Urinary bladder (tissue), 4 donors: ENCODE measurements around the gene TTYH1. TPM values are rescaled to one million over a fixed set of nuclear protein-coding genes. Genes with fewer than 3 reads are reported as not detected.
"Not testable (repeated sequence)": the region's sequence is repeated elsewhere in the genome, so short reads cannot be mapped to it uniquely, and the experiment has no call there.

Source experiments
- DNase-seq: peaks from one replicate; pipeline ENCODE4 v3.0.0-alpha.2; 2015; ENCODE audit errors: extremely low spot score
- H3K27ac ChIP-seq: one replicate; pipeline ENCODE4 v1.5.1; 2013; ENCODE audit warnings: low read depth, mild to moderate bottlenecking, moderate library complexity
- H3K36me3 ChIP-seq: one replicate; pipeline ENCODE4 v1.6.1; 2013; ENCODE audit warnings: mild to moderate bottlenecking, moderate library complexity; ENCODE audit not compliant: insufficient read depth
- H3K4me1 ChIP-seq: one replicate; pipeline ENCODE4 v1.6.1; 2013; ENCODE audit warnings: mild to moderate bottlenecking, moderate library complexity; ENCODE audit not compliant: insufficient read depth
- H3K4me3 ChIP-seq: one replicate; pipeline ENCODE4 v1.5.1; 2013; ENCODE audit warnings: low read depth, low read length
- WGBS: extraction: QIAGEN DNeasy Blood & Tissue Kit; methylation state at CpG from one replicate; pipeline ENCODE4 v1.1.7; 2013; 5-methylcytosine and 5-hydroxymethylcytosine counted together
- polyA plus RNA-seq: library from polyadenylated mRNA; stranded (reverse); fragments of 200-250 nt; gene quantifications from one replicate; pipeline ENCODE4 v1.2.3, GENCODE V29; 2013
- total RNA-seq: library from RNA; depleted of rRNA; stranded (reverse); fragments of >200 nt; gene quantifications from one replicate; pipeline ENCODE4 v1.2.3, GENCODE V29; 2014
- donor health status: healthy with polysubstance abuse.
- donor health status: healthy.

TTYH1 gene
- total and polyA plus RNA-seq, 2 donors = 3.6 to 3.7 TPM

DNA sequence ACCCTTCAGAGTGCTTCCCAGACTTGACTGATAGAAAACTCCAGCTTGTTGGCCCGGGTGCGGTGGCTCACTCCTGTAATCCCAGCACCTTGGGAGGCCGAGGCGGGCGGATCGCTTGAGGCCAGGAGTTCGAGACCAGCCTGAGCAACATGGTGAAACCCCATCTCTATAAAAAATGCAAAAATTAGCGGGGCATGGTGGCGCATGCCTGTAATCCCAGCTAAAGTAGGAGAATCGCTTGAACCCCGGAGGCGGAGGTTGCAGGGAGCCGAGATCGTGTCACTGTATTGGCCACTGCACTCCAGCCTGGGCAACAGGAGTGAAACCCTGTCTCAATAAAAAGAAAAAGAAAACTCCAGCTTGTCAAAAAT is 50.8 kb downstream of the TTYH1 start:
- H3K27ac ChIP-seq, H3K4me1 ChIP-seq, H3K4me3 ChIP-seq, H3K36me3 ChIP-seq, DNase-seq: not testable (repeated sequence)
- WGBS = 93% methylated on average over 14 of the region's 14 CpGs

- Histone ChIP-seq H3K27ac (no peak overlapping the region), H3K4me1 (no peaks in the 10 kb centered on the region), H3K4me3 (no peak overlapping the region), H3K36me3 (no peaks in the 10 kb centered on the region)
- WGBS = 53% methylated on average over 8 of the region's 8 CpGs
- no peak for DNase-seq
Measured at GRCh38 chr19:54469496-54469934, 54.3 kb downstream of the TTYH1 start.

- no peak for DNase-seq
- H3K4me3 ChIP-seq = no peak overlapping the region
- 76% methylated on average over 10 of the region's 10 CpGs for WGBS
- H3K4me1 ChIP-seq = no peaks in the 10 kb centered on the region
- H3K36me3 ChIP-seq = no peaks in the 10 kb centered on the region
- no peak overlapping the region for H3K27ac ChIP-seq
Measured at GRCh38 chr19:54470276-54470887, 55.1 kb downstream of the TTYH1 start.

GRCh38 chr19:54470991-54471782 is 55.9 kb downstream of the TTYH1 start:
- H3K27ac ChIP-seq = peak overlapping the region; percentile 85
- DNase-seq = no peak
- 5% methylated on average over 60 of the region's 60 CpGs for WGBS
- no peaks in the 10 kb centered on the region for H3K36me3 ChIP-seq
- peak overlapping the region; percentile 53 for H3K4me3 ChIP-seq
- H3K4me1 ChIP-seq = no peaks in the 10 kb centered on the region

DNA sequence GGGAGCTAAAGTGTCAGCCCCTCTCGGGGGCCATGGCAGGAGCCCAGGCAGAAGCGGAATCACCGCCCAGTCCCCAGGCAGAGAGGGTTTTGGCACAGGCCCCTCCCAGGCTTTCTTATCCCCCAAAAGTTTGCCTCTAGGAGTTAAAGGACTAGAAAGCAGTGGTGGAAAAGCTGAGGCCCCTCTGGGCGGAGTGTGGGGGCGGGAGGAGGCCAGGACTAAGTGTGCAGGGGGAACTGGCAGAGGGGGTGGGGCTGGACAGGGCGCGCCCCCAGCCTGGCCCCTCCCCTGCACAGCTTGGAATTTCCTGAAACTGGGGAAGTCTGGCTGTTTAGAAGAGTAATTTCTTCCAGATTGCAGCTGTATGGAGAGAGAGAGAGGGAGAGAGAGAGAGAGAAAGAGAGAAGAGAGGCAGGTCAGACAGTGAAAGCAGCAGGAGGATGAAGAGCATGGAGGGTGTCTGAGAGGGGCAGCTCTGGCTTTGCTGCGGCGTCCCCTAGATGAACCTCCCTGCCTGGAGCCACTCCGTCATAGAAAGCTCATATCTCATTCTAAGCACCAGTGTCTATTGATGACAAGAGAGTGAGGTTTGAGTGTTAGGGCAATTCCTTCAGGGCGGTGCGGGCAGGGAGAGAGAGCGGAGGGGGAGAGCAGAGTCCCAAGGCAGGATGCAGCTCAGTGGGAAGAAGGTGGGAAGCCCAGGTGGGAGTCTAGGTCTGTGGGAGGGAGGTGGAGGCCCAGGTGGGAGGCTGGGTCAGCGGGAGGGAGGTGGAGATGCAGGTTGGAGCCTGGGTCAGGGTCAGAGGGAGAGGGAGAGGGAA is 58.0 kb downstream of the TTYH1 start, which contains the start of gene CDC42EP5:
CDC42EP5 (minus strand) TSS at position 226 of the 821 bp plus-strand sequence. CDS start 7,749 bp downstream, outside the sequence.
- Histone ChIP-seq H3K4me3 (peak within 1 kb of the TSS; percentile 50), H3K4me1 (no peaks in the 10 kb centered on the region), H3K27ac (peak within 1 kb of the TSS; percentile 88), H3K36me3 (no peaks in the 10 kb centered on the region)
- peak; percentile 92 for DNase-seq
- WGBS = 6% methylated on average over 14 of the region's 14 CpGs

GRCh38 chr19:54473892-54474372 is 58.7 kb downstream of the TTYH1 start:
- WGBS = 46% methylated on average over 6 of the region's 6 CpGs
- DNase-seq = no peak
- Histone ChIP-seq H3K4me1 (no peaks in the 10 kb centered on the region), H3K4me3 (no peak overlapping the region), H3K36me3 (no peaks in the 10 kb centered on the region), H3K27ac (peak overlapping the region; percentile 88)

DNA sequence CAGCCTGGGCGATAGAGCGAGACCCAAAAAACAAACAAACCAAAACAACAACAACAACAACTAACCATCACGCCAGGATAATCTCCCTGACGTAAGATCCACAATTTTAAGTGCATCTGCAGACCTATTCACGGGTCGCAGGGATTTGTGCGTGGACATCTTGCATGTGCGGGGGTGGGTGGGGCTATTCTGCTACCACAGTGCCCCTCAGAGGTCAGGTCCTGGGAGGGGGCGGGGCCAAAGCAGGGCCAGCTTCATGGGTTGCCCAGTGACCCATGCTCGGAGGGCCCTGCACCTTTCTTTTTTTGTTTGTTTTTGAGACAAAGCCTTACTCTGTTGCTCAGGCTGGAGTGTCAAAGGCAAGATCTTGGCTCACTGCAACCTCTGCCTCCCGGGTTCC is 60.4 kb downstream of the TTYH1 start:
- Histone ChIP-seq H3K4me3 (no peak overlapping the region), H3K27ac (no peak overlapping the region), H3K36me3 (no peaks in the 10 kb centered on the region), H3K4me1 (no peaks in the 10 kb centered on the region)
- DNase-seq = no peak
- 90% methylated on average over 11 of the region's 11 CpGs for WGBS

DNA sequence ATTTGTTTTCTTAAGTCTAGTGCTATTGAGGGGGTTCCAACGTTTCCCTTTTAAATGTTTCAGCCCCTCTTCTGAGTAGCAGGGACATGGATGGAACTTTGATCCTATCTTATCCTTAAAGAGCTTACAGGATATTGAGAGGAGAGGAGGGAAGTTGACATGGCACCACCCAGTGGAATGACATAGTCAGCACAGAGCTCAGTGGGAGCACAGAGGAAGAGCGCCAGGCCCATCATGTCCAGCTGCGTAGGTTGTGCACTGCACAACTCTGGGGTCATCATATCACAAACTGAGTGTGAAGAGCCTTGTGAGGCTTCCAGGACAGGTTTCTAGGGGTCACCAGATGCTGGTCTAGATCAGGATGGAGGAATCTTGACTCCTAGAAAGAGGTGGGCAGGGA is 62.4 kb downstream of the TTYH1 start:
- WGBS = 64% methylated on average over 3 of the region's 3 CpGs
- Histone ChIP-seq H3K36me3 (no peaks in the 10 kb centered on the region), H3K4me1 (no peaks in the 10 kb centered on the region), H3K4me3 (no peak overlapping the region), H3K27ac (no peak overlapping the region)
- no peak for DNase-seq

GRCh38 chr19:54478677-54479266 is 63.5 kb downstream of the TTYH1 start:
- Histone ChIP-seq H3K4me1 (no peaks in the 10 kb centered on the region), H3K27ac (no peak overlapping the region), H3K36me3 (no peaks in the 10 kb centered on the region), H3K4me3 (no peak overlapping the region)
- 13% methylated on average over 10 of the region's 10 CpGs for WGBS
- DNase-seq = no peak

DNA sequence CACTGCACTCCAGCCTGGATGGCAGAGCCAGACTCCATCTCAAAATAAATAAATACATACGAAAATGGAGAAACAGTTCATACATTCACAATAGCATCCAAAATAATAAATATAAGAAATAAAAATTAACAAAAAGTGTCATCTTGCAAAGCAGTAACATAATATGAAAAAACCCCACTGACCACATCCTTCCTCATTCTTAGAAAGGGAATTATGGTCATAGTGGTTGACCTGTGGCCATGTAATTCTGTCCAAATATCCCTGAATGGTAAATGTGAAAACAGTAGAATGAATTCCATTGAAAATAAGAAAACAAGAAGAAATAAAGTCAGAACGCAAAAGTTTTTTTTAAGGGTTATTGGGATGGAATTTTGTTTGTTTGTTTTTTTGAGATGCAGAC is 64.8 kb downstream of the TTYH1 start:
- DNase-seq = no peak
- no peak overlapping the region for H3K27ac ChIP-seq
- no peak overlapping the region for H3K4me3 ChIP-seq
- WGBS = 81% methylated on average over 2 of the region's 2 CpGs
- no peaks in the 10 kb centered on the region for H3K4me1 ChIP-seq
- no peaks in the 10 kb centered on the region for H3K36me3 ChIP-seq

DNA sequence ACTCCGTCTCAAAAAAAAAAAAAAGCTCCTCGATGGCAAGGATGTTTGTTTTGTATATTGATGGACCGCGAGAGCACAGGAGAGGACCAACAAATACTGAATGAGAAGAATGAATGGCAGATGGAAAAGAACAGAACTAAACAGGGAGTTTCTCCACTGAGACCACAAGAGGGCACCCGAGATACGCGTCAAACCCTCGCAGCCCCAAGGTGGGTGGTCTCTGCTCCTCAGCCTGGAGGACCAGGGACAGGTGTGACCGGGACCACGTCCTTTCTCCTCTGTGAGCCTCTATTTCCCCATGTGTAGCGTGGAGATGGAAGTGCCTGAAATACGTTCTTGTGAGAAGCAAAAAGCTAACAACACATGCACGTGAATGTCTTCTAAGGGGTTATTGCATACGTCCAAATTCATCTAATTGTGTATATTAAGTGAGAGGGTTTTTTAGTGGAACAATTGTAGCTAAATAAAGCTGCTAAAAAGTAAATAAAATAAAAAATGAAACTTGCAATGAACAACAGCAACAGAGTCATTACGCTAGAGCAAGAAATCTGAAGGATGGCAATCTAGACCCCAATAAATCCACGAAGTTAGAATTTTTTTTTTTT is 66.2 kb downstream of the TTYH1 start:
- H3K4me1 ChIP-seq = no peaks in the 10 kb centered on the region
- H3K27ac ChIP-seq = no peak overlapping the region
- H3K4me3 ChIP-seq = no peak overlapping the region
- WGBS = 11% methylated on average over 16 of the region's 16 CpGs
- DNase-seq = no peak
- H3K36me3 ChIP-seq = no peaks in the 10 kb centered on the region

- no peaks in the 10 kb centered on the region for H3K36me3 ChIP-seq
- H3K4me1 ChIP-seq = no peaks in the 10 kb centered on the region
- H3K27ac ChIP-seq = no peak overlapping the region
- 72% methylated on average over 3 of the region's 3 CpGs for WGBS
- no peak for DNase-seq
- H3K4me3 ChIP-seq = no peak overlapping the region
Measured at GRCh38 chr19:54482889-54483288, 67.6 kb downstream of the TTYH1 start.

GRCh38 chr19:54484451-54484850 is 69.2 kb downstream of the TTYH1 start:
- Histone ChIP-seq H3K27ac (no peak overlapping the region), H3K36me3 (no peaks in the 10 kb centered on the region), H3K4me1 (no peaks in the 10 kb centered on the region), H3K4me3 (no peak overlapping the region)
- no peak for DNase-seq
- 76% methylated on average over 10 of the region's 10 CpGs for WGBS
